NCI-H510A treated with DMSO at 0.1 percent for 48 hours (cell line): Measurements from ENCODE around the gene MEPCE.
A peak's percentile ranks its signal among the peaks of the same experiment; 100 is the strongest.

Experiments used
- DNase-seq: peaks from one replicate; lab custom pipeline; 2025; lab: John Stamatoyannopoulos, UW

Gene MEPCE

DNA sequence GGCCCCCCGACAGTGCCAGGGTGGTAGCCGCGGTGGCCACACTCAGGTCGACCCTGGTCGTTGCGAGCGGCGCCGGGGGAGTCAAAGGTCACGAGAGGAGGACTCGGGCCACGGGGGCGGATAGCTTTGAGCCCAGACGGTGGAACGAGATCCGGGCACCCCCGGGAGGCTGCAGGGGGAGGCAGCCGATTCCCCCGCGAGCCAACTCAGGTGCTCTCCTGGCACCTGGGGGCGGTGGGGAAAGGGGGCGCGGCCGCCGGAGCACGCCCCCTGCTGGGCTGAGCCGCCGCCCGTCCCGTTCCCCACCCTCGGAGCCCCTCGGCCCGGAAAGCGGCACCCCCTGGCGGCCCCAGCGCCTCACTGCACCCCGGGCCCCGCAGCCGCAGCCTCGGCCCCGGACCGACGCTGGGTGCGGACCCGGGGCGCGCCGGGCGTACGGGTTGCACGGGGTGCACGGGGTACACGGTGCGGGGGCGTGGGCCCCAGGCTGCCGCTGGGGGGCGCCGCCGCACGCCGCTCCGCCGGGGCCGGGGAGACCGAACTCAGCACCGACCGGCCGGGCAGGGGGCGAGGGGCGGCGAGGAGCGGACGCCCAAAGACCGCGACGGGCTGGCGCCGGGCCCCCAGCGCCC is 53.6 kb downstream of the MEPCE start:
- peak; percentile 39 for DNase-seq
